Endothelial cell of umbilical vein (primary cell): ENCODE results near the gene DHRS11. TPM values are rescaled to one million over a fixed set of nuclear protein-coding genes. Genes with fewer than 3 reads are reported as not detected.

Experiments
- BruUV-seq: library from RNA; stranded (reverse); fragments of 400-500 nt; replicated peaks from 2 replicates; lab custom pipeline; 2021; lab: Mats Ljungman, UMichigan
- CTCF ChIA-PET: fragments of 300-600, 350-600 bp; sonication (Branson Sonifier 250); formaldehyde crosslinking; loops from one replicate; lab custom pipeline; 2021; ENCODE audit warnings: antibody characterized with exemption, inconsistent platforms; lab: Charles Lee
- POLR2A ChIA-PET: fragments of 300-600, 350-600 bp; sonication (Branson Sonifier 250); formaldehyde crosslinking; loops from one replicate; lab custom pipeline; 2021; ENCODE audit warnings: antibody characterized with exemption, inconsistent platforms; lab: Charles Lee
- DNase-seq: peaks from one replicate; pipeline ENCODE4 v3.0.0-alpha.2; 2011; ENCODE audit warnings: low read depth, low spot score
- FAIRE-seq: peaks from 2 replicates; lab custom pipeline; 2011; peaks lifted over from hg19 to GRCh38; lab: Jason Lieb, UNC
- H2AFZ ChIP-seq: 2 replicates; pipeline ENCODE4 v1.6.0; 2012; ENCODE audit warnings: low read depth, low read length, control low read depth, inconsistent platforms
- H3K27ac ChIP-seq: 2 replicates; pipeline ENCODE4 v1.5.1; 2011; ENCODE audit warnings: low read depth, mild to moderate bottlenecking, control low read depth, low read length, moderate library complexity; ENCODE audit not compliant: insufficient read depth
- H3K27me3 ChIP-seq, 2 experiments: 2 replicates each; pipeline versions ENCODE4 v1.6.0 to v1.6.1; 2011; ENCODE audit warnings: low read length in 2 of 2, mixed read lengths in 1 of 2; ENCODE audit not compliant: control insufficient read depth in 2 of 2, insufficient read depth in 2 of 2
- H3K36me3 ChIP-seq, 2 experiments: 2 replicates in 1 of 2; 3 replicates in 1 of 2; pipeline ENCODE4 v1.5.1; 2011; ENCODE audit warnings: low read length in 2 of 2, mild to moderate bottlenecking in 1 of 2, moderate library complexity in 1 of 2; ENCODE audit not compliant: control insufficient read depth in 2 of 2, insufficient read depth in 2 of 2; ENCODE audit errors: extremely low read depth in 1 of 2
- H3K4me1 ChIP-seq: 3 replicates; pipeline ENCODE4 v1.5.1; 2011; ENCODE audit warnings: mild to moderate bottlenecking, low read length; ENCODE audit not compliant: control insufficient read depth, insufficient read depth; ENCODE audit errors: extremely low read depth
- H3K4me2 ChIP-seq: 2 replicates; pipeline ENCODE4 v1.6.1; 2011; ENCODE audit warnings: low read length, control low read depth, mixed read lengths; ENCODE audit not compliant: insufficient read depth
- H3K4me3 ChIP-seq, 3 experiments: fragments of 200-600 bp in 1 of 3; sonication (generic), shearing (Covaris generic) in 1 of 3; replicated peaks in 1 of 3; 2 replicates each; pipeline ENCODE4 v1.5.1; 2011 to 2016; ENCODE audit warnings: control low read depth in 3 of 3, low read length in 3 of 3, mild to moderate bottlenecking in 2 of 3, inconsistent platforms in 1 of 3, low read depth in 1 of 3, moderate library complexity in 1 of 3; ENCODE audit not compliant: insufficient read depth in 1 of 3
- H3K79me2 ChIP-seq: 2 replicates; pipeline ENCODE4 v1.6.0; 2012; ENCODE audit warnings: low read length, inconsistent platforms; ENCODE audit not compliant: control insufficient read depth, insufficient read depth
- H3K9ac ChIP-seq: replicated peaks from 2 replicates; pipeline ENCODE3; 2011; ENCODE audit warnings: low read length, control low read depth; ENCODE audit not compliant: insufficient read depth; ENCODE audit errors: extremely low read depth
- H3K9me1 ChIP-seq: replicated peaks from 3 replicates; pipeline ENCODE4 v1.6.0; 2011; ENCODE audit warnings: mild to moderate bottlenecking, low read length; ENCODE audit not compliant: control insufficient read depth, insufficient read depth; ENCODE audit errors: extremely low read depth
- H3K9me3 ChIP-seq: replicated peaks from 2 replicates; pipeline ENCODE4 v1.5.1; 2012; ENCODE audit warnings: low read length, inconsistent platforms; ENCODE audit not compliant: control insufficient read depth, insufficient read depth
- H4K20me1 ChIP-seq: replicated peaks from 2 replicates; pipeline ENCODE3; 2011; ENCODE audit warnings: mild to moderate bottlenecking, low read length; ENCODE audit not compliant: control insufficient read depth, insufficient read depth; ENCODE audit errors: extremely low read depth
- CTCF ChIP-seq, 2 donors: IDR thresholded peaks; 1 replicate in 1 of 2; 2 replicates in 1 of 2; pipeline ENCODE4 v1.5.1; 2011; ENCODE audit warnings: low read length in 2 of 2, mild to moderate bottlenecking in 2 of 2, moderate library complexity in 2 of 2, control low read depth in 1 of 2, inconsistent platforms in 1 of 2, low read depth in 1 of 2; ENCODE audit not compliant: insufficient read depth in 1 of 2; ENCODE audit errors: extremely low read depth in 1 of 2
- EZH2 ChIP-seq: IDR thresholded peaks from 2 replicates; pipeline ENCODE4 v1.6.1; 2012; ENCODE audit warnings: borderline replicate concordance, low read depth, mild to moderate bottlenecking, moderate library complexity, low read length, inconsistent platforms; ENCODE audit not compliant: severe bottlenecking
- FOS ChIP-seq: IDR thresholded peaks from 2 replicates; pipeline ENCODE4 v1.6.1; 2011; ENCODE audit warnings: mild to moderate bottlenecking, low read length, moderate library complexity, borderline replicate concordance; ENCODE audit not compliant: insufficient read depth
- GATA2 ChIP-seq: IDR thresholded peaks from 2 replicates; pipeline ENCODE4 v1.7.0; 2011; ENCODE audit warnings: low read depth, mild to moderate bottlenecking, moderate library complexity, mixed read lengths, low read length; ENCODE audit not compliant: insufficient read length, insufficient read depth
- JUN ChIP-seq: IDR thresholded peaks from 2 replicates; pipeline ENCODE4 v1.6.1; 2011; ENCODE audit warnings: borderline replicate concordance, low read depth; ENCODE audit not compliant: insufficient read length, insufficient read depth
- MAX ChIP-seq: IDR thresholded peaks from 2 replicates; pipeline ENCODE4 v1.6.1; 2011; ENCODE audit not compliant: insufficient read depth, insufficient read length
- MYC ChIP-seq: IDR thresholded peaks from one replicate; pipeline ENCODE4 v1.6.1; 2011; ENCODE audit warnings: mild to moderate bottlenecking, low read depth, low read length
- POLR2A ChIP-seq: IDR thresholded peaks from 2 replicates; pipeline ENCODE4 v1.6.1; 2012; ENCODE audit warnings: low read depth, mild to moderate bottlenecking, control low read depth, low read length
- POLR2AphosphoS5 ChIP-seq: IDR thresholded peaks from 2 replicates; pipeline ENCODE4 v1.6.1; 2012; ENCODE audit warnings: low read depth, mild to moderate bottlenecking, control low read depth, low read length, moderate library complexity; ENCODE audit not compliant: insufficient read depth
- dilution Hi-C: fragments of 300-500 bp; cut with MboI; formaldehyde crosslinking; loops from one replicate; pipeline ENCODE4 v1.15.0; 2019; ENCODE audit warnings: low sequenced_read_pairs; ENCODE audit not compliant: extremely low pct_ligation_motif_present
- intact Hi-C: fragments of 100-400 bp; cut with micrococcal nuclease; formaldehyde crosslinking; loops from one replicate; pipeline ENCODE4 v1.10.0; 2022
- polyA plus RNA-seq, 4 experiments: library from polyadenylated mRNA; depleted of rRNA in 3 of 4; stranded (reverse) in 3 of 4; unstranded in 1 of 4; fragments of >200 nt; gene quantifications; 2 replicates each; pipeline versions ENCODE4 v1.2.1 to v1.2.3, GENCODE V29; 2011 to 2012; ENCODE audit warnings: missing spikeins in 1 of 4
- total RNA-seq: library from RNA; stranded (reverse); gene quantifications from 2 replicates; pipeline ENCODE4 v1.2.3, GENCODE V29; 2021

Gene DHRS11
- total and polyA plus RNA-seq, 2 donors (not counting 3 experiments of a cell fraction or from before 2014, with no cell fraction given), result 9.8 to 15.7 TPM

DNA sequence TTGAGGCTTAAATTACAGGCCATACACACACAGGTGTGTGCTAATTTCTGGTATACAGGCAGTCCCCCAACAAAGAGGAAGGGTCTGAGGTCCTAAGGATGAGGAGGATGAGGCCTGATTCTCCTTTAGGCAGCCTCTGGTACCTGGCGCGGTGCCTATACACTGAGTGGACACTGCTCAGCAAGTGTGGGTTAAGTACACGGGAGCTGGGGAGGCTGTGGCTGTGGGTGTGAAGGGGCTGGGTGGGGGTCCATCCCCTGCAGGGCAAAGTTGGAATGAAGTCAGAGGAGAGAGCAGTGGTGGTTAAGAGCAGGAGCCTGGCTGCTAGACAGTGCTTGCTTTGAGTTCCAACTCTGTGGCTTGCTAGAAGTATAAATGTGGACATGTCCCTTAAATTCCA is 20.6 kb downstream of the DHRS11 start:
- POLR2A ChIA-PET, result no interaction called here
- intact Hi-C loops, result no loop called here

More for the DNA sequence above, 20.6 kb downstream of the DHRS11 start:
- H4K20me1 ChIP-seq, result no peaks in the 10 kb centered on the region
- no peak overlapping the region for H3K4me3 ChIP-seq
- H3K79me2 ChIP-seq, result no peaks in the 10 kb centered on the region
- no peak overlapping the region for H3K9ac ChIP-seq
- H3K27me3 ChIP-seq, result peaks cover 0 to 4% of the 10 kb centered on the region in 2 experiments
- CTCF ChIA-PET, result interaction anchor here (2.3 kb wide), 1 partner anchor 436 kb away, joined by 7 read pairs; no protein-coding TSS in a partner anchor
- no peaks in the 10 kb centered on the region for H3K9me3 ChIP-seq
- no peak overlapping the region for H3K4me2 ChIP-seq
- no peaks in the 10 kb centered on the region for H3K9me1 ChIP-seq
- H3K27ac ChIP-seq, result no peak overlapping the region
- BruUV-seq, result no TSS peak
- no peak for FAIRE-seq
- dilution Hi-C loops, result no loop called here
- TF ChIP-seq FOS, result no peak
- no peak for TF ChIP-seq EZH2
- no peak for TF ChIP-seq POLR2A
- no peak for TF ChIP-seq MAX
- TF ChIP-seq JUN, result no peak
- TF ChIP-seq GATA2, result no peak
- TF ChIP-seq POLR2AphosphoS5, result no peak
- no peak for TF ChIP-seq MYC
- TF ChIP-seq CTCF (IDR thresholded peaks at IDR 0.05; ENCODE audit: extremely low read depth in 1 of 2, insufficient read depth in 1 of 2, low read depth in 1 of 2, low read length in 2 of 2), result no peak
- no peak for DNase-seq
- no peak overlapping the region for H2AFZ ChIP-seq
- no peaks in the 10 kb centered on the region for H3K4me1 ChIP-seq
- no peaks in the 10 kb centered on the region for H3K36me3 ChIP-seq
